Measurements from ENCODE around the gene CCDC61.

CCDC61 gene

GRCh38 chr19:46016426-46017094, 21.3 kb downstream of the CCDC61 start:
- DNase-seq, result peak; percentile 85

GRCh38 chr19:46017095-46017429, 21.8 kb downstream of the CCDC61 start:
- no peak for DNase-seq

GRCh38 chr19:46017874-46018675, 22.8 kb downstream of the CCDC61 start:
- DNase-seq, result no peak

GRCh38 chr19:46018729-46019251, 23.5 kb downstream of the CCDC61 start:
- no peak for DNase-seq

DNA sequence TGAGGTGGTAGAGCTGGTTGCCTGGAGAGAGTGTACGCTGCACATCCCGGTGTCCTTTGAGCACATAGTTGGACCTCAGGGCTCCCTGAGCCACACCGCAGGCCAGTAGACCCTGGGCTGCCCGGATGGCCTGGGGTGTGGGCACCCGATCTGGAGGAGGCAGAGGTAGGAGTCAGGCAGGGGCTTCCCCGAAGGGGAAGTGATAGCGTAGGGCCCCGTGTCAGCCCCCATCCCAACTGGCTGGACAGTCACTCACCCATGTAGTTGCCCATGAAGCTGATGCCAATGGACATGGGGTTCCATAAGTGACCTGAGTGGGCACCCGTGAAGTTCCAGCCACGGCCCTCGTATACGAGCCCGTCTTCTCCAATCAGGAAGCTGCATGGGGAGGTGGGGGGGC, 24.0 kb downstream of the CCDC61 start:
- no peak for DNase-seq

GRCh38 chr19:46020819-46021125, 25.5 kb downstream of the CCDC61 start:
- no peak for DNase-seq

DNA sequence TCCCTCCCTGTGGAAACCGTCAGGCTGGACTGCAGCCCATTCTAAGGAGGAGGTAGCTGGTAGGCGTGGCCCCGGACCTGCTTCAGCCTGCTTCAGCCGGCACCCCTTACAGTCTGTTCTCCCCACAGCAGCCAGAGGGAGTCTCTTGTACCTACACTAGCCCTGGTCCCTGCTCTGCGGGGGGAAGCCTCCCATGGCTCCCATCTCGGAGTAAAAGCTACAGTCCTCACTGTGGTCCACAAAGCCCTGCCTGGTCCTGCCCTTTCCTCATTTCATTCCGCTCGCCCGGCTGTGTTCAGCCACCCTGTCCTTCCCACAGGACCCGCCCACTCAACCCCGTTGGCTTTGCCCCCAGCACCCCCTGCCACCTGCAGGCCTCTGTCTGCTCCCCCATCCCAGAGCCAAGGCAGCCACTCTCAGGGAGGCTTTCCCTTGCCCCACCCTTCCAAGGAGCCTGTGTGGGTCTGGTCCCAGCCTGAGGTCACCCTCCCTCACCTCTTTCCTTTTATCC, 26.3 kb downstream of the CCDC61 start:
- no peak for DNase-seq

GRCh38 chr19:46022061-46022430, 26.8 kb downstream of the CCDC61 start:
- DNase-seq, result no peak

DNA sequence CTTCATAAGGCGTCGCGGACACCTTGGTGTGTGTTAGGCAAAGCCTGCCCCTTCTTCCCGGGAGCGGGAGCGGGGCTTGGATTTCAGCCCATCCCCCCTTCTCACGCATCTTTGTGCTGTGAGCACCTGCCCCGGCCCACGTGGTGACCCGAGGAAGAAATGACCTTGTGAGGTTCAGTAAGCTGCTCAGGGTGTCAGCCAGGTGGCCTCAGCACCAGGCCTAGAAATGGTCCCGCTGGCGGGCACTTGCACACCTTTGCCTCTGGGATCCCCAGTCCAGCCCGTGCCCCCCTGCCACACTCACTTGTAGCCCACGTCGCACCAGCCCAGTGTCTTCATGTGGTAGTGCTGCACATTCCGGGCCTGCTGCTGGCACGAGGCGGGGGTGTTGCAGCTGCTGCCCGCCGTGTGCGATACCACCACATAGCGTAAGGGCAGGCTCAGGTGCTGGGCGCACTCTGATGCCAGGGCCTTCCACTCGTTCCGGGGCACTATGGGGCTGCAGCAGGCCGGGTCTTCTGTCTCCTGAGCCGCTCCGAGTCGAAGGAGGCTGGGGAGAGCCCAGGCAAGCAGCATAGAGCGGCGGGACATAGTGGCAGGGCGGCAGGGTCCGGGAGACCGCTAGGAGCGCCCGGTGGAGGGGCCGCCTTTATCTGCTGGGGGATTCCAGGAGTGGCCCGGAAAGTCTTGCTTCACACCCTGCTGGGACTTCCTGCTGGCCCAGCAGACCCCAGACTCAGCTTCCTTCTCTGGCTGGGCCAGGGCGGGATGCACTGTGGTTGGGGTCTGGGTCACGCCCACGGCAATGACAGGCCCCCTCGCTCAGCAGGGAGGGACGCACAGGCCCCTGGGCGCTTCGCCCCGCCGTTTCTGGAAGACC, 27.4 kb downstream of the CCDC61 start, which contains the start of gene PGLYRP1:
Gene PGLYRP1 (minus strand): TSS at position 623 of the 880 bp plus-strand sequence. CDS start 32 bp downstream, at position 591.
- no peak for DNase-seq

DNA sequence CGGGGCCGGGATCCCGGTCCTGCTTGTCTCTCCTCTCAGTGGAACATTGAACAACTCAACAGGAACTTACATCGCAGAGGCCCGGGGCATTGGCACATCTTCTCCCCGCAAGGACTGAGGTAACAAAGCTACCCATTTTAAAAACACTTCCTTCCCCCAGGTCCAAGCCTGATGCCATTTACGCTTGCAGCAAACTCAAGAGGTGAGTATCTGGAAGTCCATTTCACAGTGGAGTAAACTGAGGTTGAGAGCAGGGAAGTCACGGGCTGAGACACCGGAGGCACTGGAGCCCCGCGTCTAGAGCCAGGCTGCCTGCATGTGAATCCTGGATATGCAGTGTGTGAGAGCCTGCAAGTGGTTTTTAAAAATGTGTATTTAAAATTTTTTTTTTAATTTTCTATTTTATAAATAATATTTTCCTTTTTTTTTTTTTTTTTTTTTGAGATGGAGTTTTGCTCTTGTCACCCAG, 28.1 kb downstream of the CCDC61 start:
- DNase-seq, result no peak

DNA sequence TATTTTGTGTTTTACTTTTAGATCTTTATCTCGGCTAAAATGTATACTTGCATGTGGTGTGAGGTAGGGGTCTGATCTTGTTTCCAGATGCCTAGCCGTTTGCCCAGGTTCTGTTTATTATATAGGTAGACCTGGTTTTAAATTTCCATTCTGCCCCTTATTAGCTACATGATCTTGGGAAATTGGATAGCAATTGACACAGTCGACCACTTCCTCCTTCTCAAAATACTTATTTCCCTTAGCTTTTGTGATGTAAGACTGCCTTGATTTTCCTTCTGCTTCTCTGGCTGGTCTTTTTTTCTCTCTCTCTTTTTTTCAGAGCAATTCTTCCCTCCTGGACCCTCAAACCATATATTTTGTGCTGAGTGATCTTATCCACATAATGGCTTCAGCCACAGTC, 30.6 kb downstream of the CCDC61 start:
- no peak for DNase-seq

DNA sequence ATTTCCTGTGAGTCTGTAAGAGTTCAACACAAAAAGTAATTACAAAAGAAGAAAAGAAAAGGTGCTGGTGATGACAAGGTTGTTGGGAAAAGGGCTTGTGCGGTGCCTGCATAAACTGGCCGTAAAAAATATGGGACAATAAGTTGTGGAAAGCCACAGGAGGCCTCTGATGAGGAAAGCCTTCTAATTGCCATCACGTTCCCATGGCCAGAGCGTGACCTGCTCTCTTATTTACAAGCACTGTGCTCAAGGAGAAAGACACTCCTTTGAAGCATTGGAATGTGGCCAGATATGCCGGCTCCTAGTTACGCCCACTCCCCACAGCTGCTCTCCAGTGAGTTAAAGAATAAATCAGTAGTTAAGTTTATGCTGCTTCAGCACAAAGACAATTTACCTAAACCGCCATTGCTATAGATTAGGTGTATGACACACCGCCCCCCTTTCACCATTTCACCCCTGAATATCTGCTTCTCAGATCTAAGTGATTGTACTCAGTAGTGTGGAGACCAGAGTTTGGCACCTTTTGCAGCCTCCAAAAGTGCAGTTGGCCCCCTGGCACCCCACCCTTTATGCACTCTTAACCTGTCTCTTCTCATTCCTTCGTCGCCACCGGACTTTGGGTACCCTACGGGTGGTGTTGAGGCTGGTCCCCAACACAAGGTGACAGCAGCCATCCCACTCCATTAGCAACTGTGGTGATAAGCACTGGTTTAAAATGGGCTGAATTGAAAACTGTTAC, 35.7 kb downstream of the CCDC61 start:
- DNase-seq, result no peak

DNA sequence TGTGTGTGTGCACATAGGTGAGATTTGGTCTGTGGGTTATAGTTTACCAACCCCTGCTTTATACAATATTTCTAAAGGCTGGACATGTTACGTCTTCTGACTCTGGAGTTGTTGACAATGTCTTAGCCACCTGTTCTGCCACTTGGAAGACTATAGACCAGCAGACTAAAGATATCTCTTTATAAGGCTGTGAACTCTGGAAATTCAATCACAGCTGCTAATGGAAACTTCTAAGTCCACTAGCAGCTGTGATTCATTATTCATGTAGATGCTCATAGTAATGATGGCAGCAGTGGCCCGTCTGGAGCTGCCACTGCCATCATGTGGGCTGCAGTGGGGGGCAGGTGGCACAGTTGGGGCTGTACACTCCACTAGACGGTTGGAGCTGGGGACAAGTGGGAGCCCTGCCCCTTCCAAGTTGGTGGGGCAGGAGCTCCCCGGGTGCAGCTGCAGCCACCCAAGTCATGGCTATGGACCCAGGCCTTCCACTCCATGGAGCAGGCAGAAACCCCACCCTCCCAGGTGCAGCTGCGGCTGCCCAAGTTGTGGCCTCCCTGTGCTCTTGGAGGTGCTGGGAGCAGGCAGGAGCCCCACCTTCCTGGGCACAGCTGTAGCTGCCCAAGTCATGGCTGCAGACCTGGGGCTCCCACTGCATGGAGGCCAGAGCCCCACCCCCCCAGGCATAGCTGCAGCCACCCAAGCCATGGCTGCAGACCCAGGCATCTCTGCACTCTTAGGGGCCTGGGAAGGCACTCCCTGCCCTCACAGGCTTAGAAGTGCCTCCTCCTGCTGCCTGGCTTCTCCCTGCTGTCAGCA, 36.7 kb downstream of the CCDC61 start:
- no peak for DNase-seq

- DNase-seq, result no peak
Measured at GRCh38 chr19:46032597-46033025, 37.3 kb downstream of the CCDC61 start.

DNA sequence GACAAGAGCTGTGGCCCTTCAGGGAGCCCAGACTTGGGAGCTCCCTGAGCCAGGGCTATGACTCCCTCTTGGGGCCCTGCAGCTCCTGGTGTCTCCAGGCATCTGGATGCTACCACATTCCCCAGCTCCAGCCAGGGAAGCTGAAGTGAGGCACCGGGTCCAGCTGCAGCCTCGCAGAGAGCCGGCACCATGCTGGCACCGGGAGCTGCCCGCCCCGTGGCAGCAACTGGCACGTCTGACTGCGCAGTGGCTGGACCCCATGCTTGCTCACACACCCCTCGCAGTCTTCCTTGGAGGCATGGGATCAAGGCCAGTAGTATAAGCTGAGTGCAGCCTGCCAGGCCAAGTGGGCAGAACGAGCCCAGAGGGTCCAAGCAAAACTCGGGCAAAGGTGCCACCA, 38.1 kb downstream of the CCDC61 start:
- DNase-seq, result no peak

- DNase-seq, result no peak
Measured at GRCh38 chr19:46035546-46035945, 40.3 kb downstream of the CCDC61 start.

DNA sequence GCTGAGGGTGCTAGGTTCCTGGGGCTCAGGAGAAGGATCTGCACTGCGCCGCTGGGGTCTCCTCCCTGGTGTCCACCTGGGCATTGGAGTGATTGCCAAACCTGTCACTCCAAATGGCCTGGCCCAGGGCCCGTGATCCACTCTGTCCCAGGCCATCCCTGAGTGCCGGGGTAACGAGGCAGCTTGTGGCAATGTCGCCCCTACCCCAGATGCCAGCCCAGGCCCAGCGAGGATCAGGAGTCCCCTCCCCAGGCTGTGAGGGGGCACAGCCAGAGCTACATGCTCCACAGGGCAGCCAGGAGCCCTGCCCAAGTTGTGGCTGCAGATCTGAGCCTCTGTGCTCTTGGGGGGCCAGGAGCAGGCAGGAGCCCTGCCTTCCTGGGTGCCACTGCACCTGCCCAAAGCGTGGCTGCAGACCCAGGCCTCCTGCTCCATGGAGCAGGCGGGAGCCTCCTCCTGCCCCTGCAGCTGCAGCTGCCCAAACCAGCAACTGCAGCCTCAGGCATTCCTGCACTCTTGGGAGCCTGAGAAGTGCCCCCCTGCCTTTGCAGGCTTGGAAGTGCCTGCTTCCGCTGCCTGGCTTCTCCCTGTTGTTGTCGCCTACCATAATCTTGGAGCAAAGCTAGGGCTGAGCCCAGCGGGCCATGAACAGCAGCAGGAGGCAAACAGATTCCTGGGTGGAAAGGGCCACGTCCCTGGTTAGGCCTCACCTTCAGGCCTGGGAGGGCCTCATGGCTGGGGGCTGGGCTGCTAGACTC, 40.9 kb downstream of the CCDC61 start:
- DNase-seq, result no peak

GRCh38 chr19:46036744-46037128, 41.5 kb downstream of the CCDC61 start:
- DNase-seq, result no peak

DNA sequence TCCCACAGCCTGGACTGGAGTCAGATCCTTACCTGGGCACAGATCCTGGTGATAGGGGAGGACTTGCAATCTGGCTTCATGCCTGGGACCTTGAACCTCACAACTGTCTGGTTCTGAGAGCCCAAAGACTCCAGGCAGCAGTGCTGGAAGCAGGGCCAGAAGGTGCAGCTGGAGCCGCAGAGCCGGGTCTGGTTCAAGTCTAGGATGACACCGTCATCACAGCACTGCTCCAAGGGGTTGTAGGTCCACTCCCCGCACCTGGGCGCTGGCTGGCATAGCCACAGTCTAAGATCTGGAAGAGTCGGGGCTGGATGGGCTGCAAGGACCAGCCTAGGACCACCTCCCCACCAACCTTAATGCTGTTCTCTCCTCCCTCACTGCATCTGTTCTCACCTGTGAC, 44.9 kb downstream of the CCDC61 start:
- no peak for DNase-seq

DNA sequence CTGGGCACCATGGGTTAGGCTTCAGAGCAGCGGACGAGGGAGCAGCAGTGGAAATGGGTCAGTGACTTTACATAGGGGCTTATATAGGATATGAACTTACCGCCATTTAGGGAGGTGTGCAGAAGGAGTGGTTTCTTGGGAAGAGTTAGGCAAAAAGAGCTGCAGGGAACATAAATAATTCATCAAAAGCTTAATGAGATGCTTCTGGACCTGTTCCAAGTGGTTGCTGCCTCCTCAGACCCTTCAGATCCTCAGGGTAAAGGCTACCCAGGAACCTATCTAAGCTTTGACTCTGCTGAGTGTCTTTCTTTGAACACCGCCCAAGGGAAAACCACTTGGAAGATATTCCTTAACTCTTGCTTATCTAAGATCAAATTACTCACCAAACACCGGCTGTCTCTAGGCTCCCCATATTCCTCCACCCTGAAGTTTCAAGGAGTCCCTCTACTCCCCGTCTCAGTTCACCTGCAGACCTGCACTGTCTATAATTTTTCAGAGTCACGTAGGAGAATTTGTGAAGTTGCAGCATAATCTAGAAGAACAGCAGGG, 45.8 kb downstream of the CCDC61 start, which contains the start of gene IGFL4:
Gene IGFL4 (minus strand): TSS at position 51 of the 549 bp plus-strand sequence. CDS start 40 bp downstream, at position 11.
- DNase-seq, result no peak
